ENCODE measurements around the gene BCL2L1. TPM values are rescaled to one million over a fixed set of nuclear protein-coding genes. Genes with fewer than 3 reads are reported as not detected.

BCL2L1 gene
- total RNA-seq, 1 experiment from 2014 or later = 226 TPM

DNA sequence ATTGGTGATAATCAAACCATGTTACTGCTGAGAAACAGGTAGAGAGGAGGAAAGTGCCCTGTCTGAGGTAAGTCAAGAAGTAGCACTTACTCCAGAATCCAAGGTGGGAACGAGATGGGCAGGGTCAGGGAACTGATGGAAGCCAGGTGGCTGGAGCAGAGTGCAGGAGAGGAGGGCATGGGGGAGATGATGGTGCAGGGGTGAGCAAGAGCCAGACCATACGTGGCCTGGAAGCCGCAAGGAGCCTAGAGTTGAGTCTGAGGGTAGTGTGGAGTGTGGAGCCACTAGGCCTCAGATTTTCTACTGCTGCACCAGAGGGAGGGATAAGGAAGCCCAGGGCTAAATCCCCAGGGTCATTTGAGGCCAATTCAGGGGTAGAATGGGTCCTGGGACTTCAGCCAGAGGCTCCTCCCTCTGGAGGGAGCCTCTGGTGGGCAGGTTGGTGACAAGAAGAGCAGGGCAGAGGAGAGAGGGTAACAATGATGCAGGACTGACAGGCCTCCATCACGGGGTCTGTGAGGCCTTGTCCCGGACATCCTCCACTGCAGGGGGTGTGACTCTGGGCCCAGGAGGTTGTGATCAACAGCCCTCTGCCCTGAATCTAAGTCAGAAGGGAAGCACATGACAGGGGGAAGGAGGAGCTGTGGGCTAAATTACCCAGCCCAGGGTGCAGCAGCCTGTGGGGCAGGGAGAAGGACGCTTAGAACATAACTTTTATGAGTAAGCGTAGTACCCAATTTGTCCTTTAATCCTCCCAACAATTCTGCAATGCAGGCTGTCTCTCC is 56.2 kb downstream of the BCL2L1 start (continued):
- TF ChIP-seq FOSL1 (IDR thresholded peaks at IDR 0.05; ENCODE audit: low read depth) = no peak
- TF ChIP-seq YY1 (IDR thresholded peaks at IDR 0.05; ENCODE audit: extremely low read depth, insufficient replicate concordance, low read depth, low read length) = no peak
- TF ChIP-seq ELF1 (IDR thresholded peaks at IDR 0.05; ENCODE audit: borderline replicate concordance, low read depth) = no peak

DNA sequence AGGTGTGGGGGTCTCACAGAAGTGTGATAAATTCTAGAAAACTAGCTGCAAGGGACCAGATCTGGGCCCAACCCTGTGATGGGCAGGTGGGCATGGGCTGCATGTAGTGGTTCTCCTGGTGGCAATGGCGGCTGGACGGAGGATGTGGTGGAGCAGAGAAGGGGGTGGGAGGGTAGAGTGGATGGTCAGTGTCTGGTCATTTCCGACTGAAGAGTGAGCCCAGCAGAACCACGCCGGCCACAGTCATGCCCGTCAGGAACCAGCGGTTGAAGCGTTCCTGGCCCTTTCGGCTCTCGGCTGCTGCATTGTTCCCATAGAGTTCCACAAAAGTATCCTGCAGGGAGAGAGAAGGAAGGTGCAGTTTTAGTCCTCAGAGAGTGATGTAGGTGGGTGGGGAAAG is 56.9 kb downstream of the BCL2L1 start:
- H3K9ac ChIP-seq (ENCODE audit: low read length) = no peak overlapping the region
- peaks cover 43 to 91% of the 10 kb centered on the region in 2 experiments for H3K4me1 ChIP-seq (ENCODE audit: control insufficient read depth in 1 of 2, insufficient read depth in 2 of 2, low read length in 2 of 2)
- no peak overlapping the region for H3K4me3 ChIP-seq (replicated peaks in 1 of 2; ENCODE audit: low read depth in 1 of 2, low read length in 2 of 2)
- ATAC-seq (no peak), DNase-seq (ENCODE audit: low read depth, low spot score) (no peak)
- intact Hi-C loops (cut with micrococcal nuclease) = no loop called here
- no peaks in the 10 kb centered on the region for H3K27me3 ChIP-seq (ENCODE audit: insufficient read depth, low read length)
- H3K9me2 ChIP-seq (ENCODE audit: insufficient read depth) = no peaks in the 10 kb centered on the region
- peak overlapping the region; percentile 17 for H3K4me2 ChIP-seq (ENCODE audit: low read length)
- ChIA-PET RAD21 (ENCODE audit: low non-redundant PET in 1 of 2, low total read pairs in 2 of 2, uncharacterized antibody in 2 of 2, unreplicated experiment in 2 of 2) (no interaction called here), CTCF (no interaction called here), POLR2A (no interaction called here)
- no peak overlapping the region for H2AFZ ChIP-seq (ENCODE audit: low read depth, low read length, poor library complexity, severe bottlenecking)
- BruUV-seq (replicated peaks) = no TSS peak
- no peaks in the 10 kb centered on the region for H4K20me1 ChIP-seq (ENCODE audit: insufficient read depth)
- H3K79me2 ChIP-seq (ENCODE audit: insufficient read depth, low read length) = peaks cover 73% of the 10 kb centered on the region
- peaks cover 2 to 50% of the 10 kb centered on the region in 2 experiments; a peak in 2 of 4 replicates for H3K36me3 ChIP-seq (ENCODE audit: control insufficient read depth in 1 of 2, insufficient read depth in 2 of 2, low read length in 2 of 2)
- H3K27ac ChIP-seq (ENCODE audit: low read depth, low read length) = peak overlapping the region; percentile 72
- TF ChIP-seq ELF1 (IDR thresholded peaks at IDR 0.05; ENCODE audit: borderline replicate concordance, low read depth) (no peak), CEBPB (IDR thresholded peaks at IDR 0.05; ENCODE audit: low read depth) (no peak), POLR2AphosphoS5 (IDR thresholded peaks at IDR 0.05; ENCODE audit: low read depth, low read length) (no peak), CBX3 (IDR thresholded peaks at IDR 0.05; ENCODE audit: low read depth) (no peak), POLR2A (IDR thresholded peaks at IDR 0.05; ENCODE audit: borderline replicate concordance, extremely low read depth, insufficient read depth, insufficient read length) (no peak), ZNF274 (IDR thresholded peaks at IDR 0.05; ENCODE audit: low read depth, low read length) (no peak), SIN3A (IDR thresholded peaks at IDR 0.05; ENCODE audit: low read depth) (no peak), TCF7L2 (IDR thresholded peaks at IDR 0.05; ENCODE audit: borderline replicate concordance, extremely low read depth, insufficient read depth, insufficient read length) (no peak), ZFX (IDR thresholded peaks at IDR 0.05) (no peak), YY1 (IDR thresholded peaks at IDR 0.05; ENCODE audit: extremely low read depth, insufficient replicate concordance, low read depth, low read length) (no peak)
- TF ChIP-seq, protein P1, sequence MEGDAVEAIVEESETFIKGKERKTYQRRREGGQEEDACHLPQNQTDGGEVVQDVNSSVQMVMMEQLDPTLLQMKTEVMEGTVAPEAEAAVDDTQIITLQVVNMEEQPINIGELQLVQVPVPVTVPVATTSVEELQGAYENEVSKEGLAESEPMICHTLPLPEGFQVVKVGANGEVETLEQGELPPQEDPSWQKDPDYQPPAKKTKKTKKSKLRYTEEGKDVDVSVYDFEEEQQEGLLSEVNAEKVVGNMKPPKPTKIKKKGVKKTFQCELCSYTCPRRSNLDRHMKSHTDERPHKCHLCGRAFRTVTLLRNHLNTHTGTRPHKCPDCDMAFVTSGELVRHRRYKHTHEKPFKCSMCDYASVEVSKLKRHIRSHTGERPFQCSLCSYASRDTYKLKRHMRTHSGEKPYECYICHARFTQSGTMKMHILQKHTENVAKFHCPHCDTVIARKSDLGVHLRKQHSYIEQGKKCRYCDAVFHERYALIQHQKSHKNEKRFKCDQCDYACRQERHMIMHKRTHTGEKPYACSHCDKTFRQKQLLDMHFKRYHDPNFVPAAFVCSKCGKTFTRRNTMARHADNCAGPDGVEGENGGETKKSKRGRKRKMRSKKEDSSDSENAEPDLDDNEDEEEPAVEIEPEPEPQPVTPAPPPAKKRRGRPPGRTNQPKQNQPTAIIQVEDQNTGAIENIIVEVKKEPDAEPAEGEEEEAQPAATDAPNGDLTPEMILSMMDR (IDR thresholded peaks at IDR 0.05 in 2 of 3, conservative IDR thresholded peaks at IDR 0.05 in 1 of 3; ENCODE audit: borderline replicate concordance in 1 of 3, insufficient read depth in 1 of 3, low read depth in 2 of 3, low read length in 2 of 3) = no peak
- TF ChIP-seq, protein P2, sequence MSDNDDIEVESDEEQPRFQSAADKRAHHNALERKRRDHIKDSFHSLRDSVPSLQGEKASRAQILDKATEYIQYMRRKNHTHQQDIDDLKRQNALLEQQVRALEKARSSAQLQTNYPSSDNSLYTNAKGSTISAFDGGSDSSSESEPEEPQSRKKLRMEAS (IDR thresholded peaks at IDR 0.05) = no peak
- H3K9me3 ChIP-seq (ENCODE audit: control insufficient read depth in 1 of 2, insufficient read depth in 1 of 2, low read depth in 1 of 2, low read length in 2 of 2) = no peaks in the 10 kb centered on the region

Data from HCT116 (cell line).